Smooth muscle cell (in vitro differentiated cells): ENCODE data around the gene PIK3AP1. TPM values are rescaled to one million over a fixed set of nuclear protein-coding genes. Genes with fewer than 3 reads are reported as not detected.

ENCODE experiments used
- DNase-seq: peaks from one replicate; lab custom pipeline; 2025; ENCODE audit not compliant: unreplicated experiment; lab: John Stamatoyannopoulos, UW
- H2AFZ ChIP-seq: fragments of 200-600 bp; sonication (generic); 2 replicates; pipeline ENCODE4 v1.6.0; 2016; ENCODE audit warnings: antibody characterized with exemption, low read depth, mild to moderate bottlenecking
- H3F3A ChIP-seq: fragments of 200-600 bp; sonication (generic); 2 replicates; pipeline ENCODE4 v1.6.0; 2017; ENCODE audit warnings: antibody characterized with exemption, low read depth
- H3K27ac ChIP-seq: fragments of 200-600 bp; sonication (generic); 2 replicates; pipeline ENCODE4 v1.5.1; 2016; ENCODE audit warnings: low read depth, mild to moderate bottlenecking
- H3K27me3 ChIP-seq: fragments of 200-600 bp; sonication (generic); 2 replicates; pipeline ENCODE4 v1.6.1; 2016; ENCODE audit warnings: low read depth, mild to moderate bottlenecking
- H3K36me3 ChIP-seq: fragments of 200-600 bp; sonication (generic); 2 replicates; pipeline ENCODE4 v1.5.1; 2016; ENCODE audit warnings: low read depth
- H3K4me1 ChIP-seq: fragments of 200-600 bp; sonication (generic); 2 replicates; pipeline ENCODE4 v1.5.1; 2016; ENCODE audit warnings: low read depth
- H3K4me2 ChIP-seq: fragments of 200-600 bp; sonication (generic); 2 replicates; pipeline ENCODE4 v1.6.0; 2016; ENCODE audit warnings: mild to moderate bottlenecking
- H3K4me3 ChIP-seq: fragments of 200-600 bp; sonication (generic); 2 replicates; pipeline ENCODE4 v1.5.1; 2016; ENCODE audit warnings: mild to moderate bottlenecking
- H3K79me2 ChIP-seq: fragments of 200-600 bp; sonication (generic); 2 replicates; pipeline ENCODE4 v1.6.0; 2016; ENCODE audit warnings: low read depth, mild to moderate bottlenecking
- H3K9ac ChIP-seq: fragments of 200-600 bp; sonication (generic); 2 replicates; pipeline ENCODE4 v1.6.0; 2016; ENCODE audit warnings: low read depth
- H3K9me3 ChIP-seq: fragments of 200-600 bp; sonication (generic); replicated peaks from 2 replicates; pipeline ENCODE4 v1.5.1; 2016; ENCODE audit warnings: low read depth
- H4K20me1 ChIP-seq: fragments of 200-600 bp; sonication (generic); 2 replicates; pipeline ENCODE4 v1.6.0; 2016; ENCODE audit warnings: low read depth
- CTCF ChIP-seq: fragments of 200-600 bp; sonication (generic); IDR thresholded peaks from 2 replicates; pipeline ENCODE4 v1.5.1; 2017; ENCODE audit warnings: borderline replicate concordance, mild to moderate bottlenecking, antibody characterized with exemption; ENCODE audit not compliant: insufficient read depth, poor library complexity, severe bottlenecking
- WGBS: methylation state at CpG from one replicate; pipeline ENCODE4 v1.1.7; 2016; ENCODE audit warnings: low lambda C conversion rate; 5-methylcytosine and 5-hydroxymethylcytosine counted together
- polyA plus RNA-seq: library from polyadenylated mRNA; unstranded; fragments of >200 nt; fragmentation: Nextera tagmentation; extraction: Ambion mirVana; gene quantifications from 2 replicates; pipeline ENCODE4 v1.2.1, GENCODE V29; 2016
- total RNA-seq: library from RNA; depleted of rRNA; stranded (reverse); fragments of >200 nt; gene quantifications from 2 replicates; pipeline ENCODE4 v1.2.3, GENCODE V29; 2014

PIK3AP1 gene
- total and polyA plus RNA-seq, 2 experiments from 2014 or later: 1.2 TPM; not detected in 1

- Histone ChIP-seq H3K4me3 (no peak overlapping the region), H2AFZ (no peak overlapping the region), H3K9me3 (no peaks in the 10 kb centered on the region), H3K79me2 (no peaks in the 10 kb centered on the region), H3K4me2 (no peak overlapping the region), H3K4me1 (no peaks in the 10 kb centered on the region), H3K9ac (no peak overlapping the region), H3K36me3 (no peaks in the 10 kb centered on the region), H3F3A (no peaks in the 10 kb centered on the region), H4K20me1 (no peaks in the 10 kb centered on the region), H3K27me3 (no peaks in the 10 kb centered on the region), H3K27ac (no peak overlapping the region)
- no peak for DNase-seq
- 80% methylated on average over 7 of the region's 7 CpGs for WGBS
- TF ChIP-seq CTCF: no peak
Observed at GRCh38 chr10:96747734-96748550, 27.6 kb upstream of the PIK3AP1 start.

GRCh38 chr10:96746503-96746902 is 26.2 kb upstream of the PIK3AP1 start:
- no peak for DNase-seq
- Histone ChIP-seq H2AFZ (no peak overlapping the region), H3K4me3 (no peak overlapping the region), H3K79me2 (no peaks in the 10 kb centered on the region), H3F3A (no peaks in the 10 kb centered on the region), H3K27ac (no peak overlapping the region), H3K27me3 (no peaks in the 10 kb centered on the region), H3K9ac (no peak overlapping the region), H3K36me3 (no peaks in the 10 kb centered on the region), H4K20me1 (no peaks in the 10 kb centered on the region), H3K9me3 (no peaks in the 10 kb centered on the region), H3K4me1 (no peaks in the 10 kb centered on the region), H3K4me2 (no peak overlapping the region)
- no peak for TF ChIP-seq CTCF
- 78% methylated on average over 3 of the region's 3 CpGs for WGBS

- no peaks in the 10 kb centered on the region for H3K79me2 ChIP-seq
- H3K36me3 ChIP-seq: no peaks in the 10 kb centered on the region
Observed at GRCh38 chr10:96745950-96746349, 25.6 kb upstream of the PIK3AP1 start.

More at GRCh38 chr10:96745950-96746349, 25.6 kb upstream of the PIK3AP1 start:
- Histone ChIP-seq H3K27ac (no peak overlapping the region), H3F3A (no peaks in the 10 kb centered on the region), H3K9me3 (no peaks in the 10 kb centered on the region), H4K20me1 (no peaks in the 10 kb centered on the region), H3K9ac (no peak overlapping the region), H3K4me3 (no peak overlapping the region), H3K27me3 (no peaks in the 10 kb centered on the region), H3K4me1 (no peaks in the 10 kb centered on the region), H2AFZ (no peak overlapping the region), H3K4me2 (no peak overlapping the region)
- TF ChIP-seq CTCF: no peak
- no peak for DNase-seq
